HuH-7.5 (cell line): ENCODE data around the gene PHF11.
A peak's percentile ranks its signal among the peaks of the same experiment; 100 is the strongest.
"Not testable (repeated sequence)": the region's sequence is repeated elsewhere in the genome, so short reads cannot be mapped to it uniquely, and the experiment has no call there.

Experiments
- DNase-seq: peaks from one replicate; pipeline ENCODE4 v3.0.0; 2011; ENCODE audit warnings: low spot score

The PHF11 gene

GRCh38 chr13:49495783-49496762 is at the start of gene PHF11:
Gene PHF11, plus strand, starts transcription at chr13:49495953. Its CDS starts 49 bp downstream, at chr13:49496002.
- DNase-seq, result peak; percentile 52

- no peak for DNase-seq
Measured at GRCh38 chr13:49446473-49446872, 49.3 kb upstream of the PHF11 start.

GRCh38 chr13:49448753-49449152 is 47.0 kb upstream of the PHF11 start:
- DNase-seq, result no peak

GRCh38 chr13:49450105-49450819 is 45.5 kb upstream of the PHF11 start:
- DNase-seq, result no peak

GRCh38 chr13:49452725-49453457 is 42.9 kb upstream of the PHF11 start:
- DNase-seq, result no peak

- DNase-seq, result no peak
Measured at GRCh38 chr13:49453465-49453864, 42.3 kb upstream of the PHF11 start.

GRCh38 chr13:49454388-49455006 is 41.3 kb upstream of the PHF11 start:
- DNase-seq, result no peak

GRCh38 chr13:49455007-49455398 is 40.8 kb upstream of the PHF11 start:
- no peak for DNase-seq

GRCh38 chr13:49456156-49456555 is 39.6 kb upstream of the PHF11 start:
- DNase-seq, result no peak

GRCh38 chr13:49457221-49457620 is 38.5 kb upstream of the PHF11 start:
- no peak for DNase-seq

- DNase-seq, result no peak
Measured at GRCh38 chr13:49459580-49459979, 36.2 kb upstream of the PHF11 start.

- no peak for DNase-seq
Measured at GRCh38 chr13:49464085-49464484, 31.7 kb upstream of the PHF11 start.

- no peak for DNase-seq
Measured at GRCh38 chr13:49464621-49465325, 31.0 kb upstream of the PHF11 start.

GRCh38 chr13:49466292-49466838 is 29.4 kb upstream of the PHF11 start:
- peak; percentile 6 for DNase-seq

GRCh38 chr13:49472186-49472585 is 23.6 kb upstream of the PHF11 start:
- no peak for DNase-seq

GRCh38 chr13:49476529-49476928 is 19.2 kb upstream of the PHF11 start:
- no peak for DNase-seq

- DNase-seq, result no peak
Measured at GRCh38 chr13:49481788-49482187, 14.0 kb upstream of the PHF11 start.

GRCh38 chr13:49488563-49488962 is 7.2 kb upstream of the PHF11 start:
- no peak for DNase-seq

- no peak for DNase-seq
Measured at GRCh38 chr13:49494645-49495044, 1.1 kb upstream of the PHF11 start.

- DNase-seq, result not testable (repeated sequence)
Measured at GRCh38 chr13:49496837-49497236, 1.1 kb downstream of the PHF11 start.

- no peak for DNase-seq
Measured at GRCh38 chr13:49497272-49497671, 1.5 kb downstream of the PHF11 start.
